Karpas-422 (cell line): Measurements from ENCODE around the gene TRAF3. TPM values are rescaled to one million over a fixed set of nuclear protein-coding genes. Genes with fewer than 3 reads are reported as not detected.
A peak's percentile ranks its signal among the peaks of the same experiment; 100 is the strongest.
"Not testable (repeated sequence)": the region's sequence is repeated elsewhere in the genome, so short reads cannot be mapped to it uniquely, and the experiment has no call there.

Experiments used
- DNase-seq: peaks from one replicate; pipeline ENCODE4 v3.0.0-alpha.2; 2015
- H2AFZ ChIP-seq: fragments of 200-600 bp; sonication (generic); 2 replicates; pipeline ENCODE4 v1.6.1; 2014; ENCODE audit warnings: antibody characterized with exemption, low read length, mixed read lengths
- H3K27ac ChIP-seq: fragments of 200-600 bp; sonication (generic); 2 replicates; pipeline ENCODE4 v1.5.1; 2014; ENCODE audit warnings: mild to moderate bottlenecking, low read length, moderate library complexity
- H3K27me3 ChIP-seq: fragments of 200-600 bp; sonication (generic); 2 replicates; pipeline ENCODE4 v1.6.1; 2014; ENCODE audit warnings: low read length, mixed read lengths
- H3K36me3 ChIP-seq: fragments of 200-600 bp; sonication (generic); 2 replicates; pipeline ENCODE4 v1.6.1; 2014; ENCODE audit warnings: low read length, mixed read lengths; ENCODE audit not compliant: insufficient read depth
- H3K4me1 ChIP-seq: fragments of 200-600 bp; sonication (generic); 2 replicates; pipeline ENCODE4 v1.6.1; 2014; ENCODE audit warnings: mild to moderate bottlenecking, low read length, mixed read lengths
- H3K4me2 ChIP-seq: fragments of 200-600 bp; sonication (generic); 2 replicates; pipeline ENCODE4 v1.6.1; 2014; ENCODE audit warnings: low read length, low read depth, mild to moderate bottlenecking; ENCODE audit not compliant: poor library complexity, severe bottlenecking
- H3K4me3 ChIP-seq: fragments of 200-600 bp; sonication (generic); 2 replicates; pipeline ENCODE4 v1.5.1; 2014; ENCODE audit warnings: mild to moderate bottlenecking, antibody characterized with exemption, low read length, mixed read lengths
- H3K79me2 ChIP-seq: fragments of 200-600 bp; sonication (generic); 2 replicates; pipeline ENCODE4 v1.6.1; 2014; ENCODE audit warnings: mild to moderate bottlenecking, low read length, mixed read lengths
- H3K9ac ChIP-seq: fragments of 200-600 bp; sonication (generic); 2 replicates; pipeline ENCODE4 v1.6.0; 2014; ENCODE audit warnings: low read length
- H3K9me2 ChIP-seq: fragments of 200-600 bp; sonication (generic), shearing (Covaris generic); replicated peaks from 2 replicates; pipeline ENCODE4 v1.6.0; 2014; ENCODE audit warnings: mild to moderate bottlenecking, low read length, moderate library complexity; ENCODE audit not compliant: insufficient read depth
- H3K9me3 ChIP-seq: fragments of 300-700, 200-600 bp; sonication (generic); 2 replicates; pipeline ENCODE4 v1.6.1; 2014; ENCODE audit warnings: low read length, mixed read lengths
- H4K20me1 ChIP-seq: fragments of 200-600 bp; sonication (generic); 2 replicates; pipeline ENCODE4 v1.6.1; 2014; ENCODE audit warnings: mild to moderate bottlenecking, antibody characterized with exemption, low read length, low read depth; ENCODE audit not compliant: insufficient read depth
- total RNA-seq: library from RNA; depleted of rRNA; stranded (reverse); fragments of >200 nt; shearing (Covaris generic); gene quantifications from 2 replicates; pipeline ENCODE4 v1.2.3, GENCODE V29; 2014; ENCODE audit warnings: low replicate concordance

TRAF3 gene
- total RNA-seq, 1 experiment from 2014 or later = 79.1 TPM

GRCh38 chr14:102926840-102927239 lies 149.6 kb downstream of the TRAF3 start:
- H3K4me1 ChIP-seq = peaks cover 49% of the 10 kb centered on the region

GRCh38 chr14:102927346-102927877 lies 150.2 kb downstream of the TRAF3 start:
- H3K4me3 ChIP-seq = peak overlapping the region; percentile 68
- peak overlapping the region; percentile 75 for H3K9ac ChIP-seq
- no peaks in the 10 kb centered on the region for H3K9me3 ChIP-seq
- peaks cover 51% of the 10 kb centered on the region for H3K4me1 ChIP-seq
- H3K36me3 ChIP-seq = peaks cover 30% of the 10 kb centered on the region
- DNase-seq = no peak
- H4K20me1 ChIP-seq = peaks cover 4% of the 10 kb centered on the region; the same call in 1 of the 2 replicates
- H3K79me2 ChIP-seq = no peaks in the 10 kb centered on the region
- H3K27ac ChIP-seq = peak overlapping the region; percentile 86
- peak overlapping the region; percentile 85 for H3K4me2 ChIP-seq
- no peaks in the 10 kb centered on the region for H3K27me3 ChIP-seq
- H3K9me2 ChIP-seq = no peaks in the 10 kb centered on the region
- no peak overlapping the region for H2AFZ ChIP-seq

More at GRCh38 chr14:102926840-102927239, 149.6 kb downstream of the TRAF3 start:
- not testable (repeated sequence) for H3K9me3 ChIP-seq, H4K20me1 ChIP-seq, H2AFZ ChIP-seq, H3K79me2 ChIP-seq, H3K4me3 ChIP-seq, DNase-seq, H3K9ac ChIP-seq, H3K27me3 ChIP-seq, H3K9me2 ChIP-seq
- Histone ChIP-seq H3K4me2 (peak overlapping the region; percentile 85), H3K36me3 (peaks cover 24% of the 10 kb centered on the region), H3K27ac (peak overlapping the region; percentile 86)

GRCh38 chr14:102927878-102928411 lies 150.7 kb downstream of the TRAF3 start:
- peak; percentile 84 for DNase-seq
- Histone ChIP-seq H3K36me3 (peaks cover 32% of the 10 kb centered on the region), H3K27ac (peak overlapping the region; percentile 86), H3K9me3 (no peaks in the 10 kb centered on the region), H4K20me1 (peaks cover 4% of the 10 kb centered on the region; the same call in 1 of the 2 replicates), H3K4me1 (peaks cover 55% of the 10 kb centered on the region), H3K27me3 (no peaks in the 10 kb centered on the region), H3K9me2 (no peaks in the 10 kb centered on the region), H3K4me2 (peak overlapping the region; percentile 85), H2AFZ (peak overlapping the region; percentile 7; the same call in 1 of the 2 replicates), H3K79me2 (no peaks in the 10 kb centered on the region), H3K9ac (peak overlapping the region; percentile 75), H3K4me3 (peak overlapping the region; percentile 68)

GRCh38 chr14:102928412-102929240 lies 151.4 kb downstream of the TRAF3 start:
- peaks cover 37% of the 10 kb centered on the region for H3K36me3 ChIP-seq
- no peaks in the 10 kb centered on the region for H3K9me3 ChIP-seq
- no peaks in the 10 kb centered on the region for H3K9me2 ChIP-seq
- H3K4me1 ChIP-seq = peaks cover 61% of the 10 kb centered on the region
- peak overlapping the region; percentile 68 for H3K4me3 ChIP-seq
- DNase-seq = peak; percentile 98
- peak overlapping the region; percentile 86 for H3K27ac ChIP-seq
- peaks cover 4% of the 10 kb centered on the region; the same call in 1 of the 2 replicates for H4K20me1 ChIP-seq
- peak overlapping the region; percentile 75 for H3K9ac ChIP-seq
- H3K79me2 ChIP-seq = no peaks in the 10 kb centered on the region
- peak overlapping the region; percentile 85 for H3K4me2 ChIP-seq
- no peaks in the 10 kb centered on the region for H3K27me3 ChIP-seq
- H2AFZ ChIP-seq = peak overlapping the region; percentile 7; the same call in 1 of the 2 replicates

GRCh38 chr14:102929241-102930137 lies 152.2 kb downstream of the TRAF3 start:
- DNase-seq = no peak
- peaks cover 4% of the 10 kb centered on the region; the same call in 1 of the 2 replicates for H4K20me1 ChIP-seq
- no peaks in the 10 kb centered on the region for H3K79me2 ChIP-seq
- H3K36me3 ChIP-seq = peaks cover 36% of the 10 kb centered on the region
- no peak overlapping the region for H3K4me2 ChIP-seq
- H3K9me3 ChIP-seq = no peaks in the 10 kb centered on the region
- H2AFZ ChIP-seq = no peak overlapping the region
- no peaks in the 10 kb centered on the region for H3K9me2 ChIP-seq
- no peaks in the 10 kb centered on the region for H3K27me3 ChIP-seq
- peaks cover 63% of the 10 kb centered on the region for H3K4me1 ChIP-seq
- H3K4me3 ChIP-seq = no peak overlapping the region
- H3K27ac ChIP-seq = no peak overlapping the region
- no peak overlapping the region for H3K9ac ChIP-seq

- peaks cover 65% of the 10 kb centered on the region for H3K4me1 ChIP-seq
- no peak overlapping the region for H3K27ac ChIP-seq
- H3K36me3 ChIP-seq = peaks cover 36% of the 10 kb centered on the region
- H3K4me2 ChIP-seq = no peak overlapping the region
- no peak overlapping the region for H3K9ac ChIP-seq
- H3K27me3 ChIP-seq = no peaks in the 10 kb centered on the region
- no peaks in the 10 kb centered on the region for H3K9me3 ChIP-seq
- peaks cover 4% of the 10 kb centered on the region; the same call in 1 of the 2 replicates for H4K20me1 ChIP-seq
- no peak for DNase-seq
- no peak overlapping the region for H2AFZ ChIP-seq
- no peak overlapping the region for H3K4me3 ChIP-seq
- no peaks in the 10 kb centered on the region for H3K9me2 ChIP-seq
- H3K79me2 ChIP-seq = no peaks in the 10 kb centered on the region
Observed at GRCh38 chr14:102930138-102930752, 153.0 kb downstream of the TRAF3 start.

GRCh38 chr14:102930753-102931579 lies 153.7 kb downstream of the TRAF3 start:
- Histone ChIP-seq H2AFZ (no peak overlapping the region), H3K79me2 (no peaks in the 10 kb centered on the region), H3K4me3 (no peak overlapping the region), H3K9me2 (no peaks in the 10 kb centered on the region), H3K9me3 (no peaks in the 10 kb centered on the region), H3K27ac (no peak overlapping the region), H3K4me2 (no peak overlapping the region), H3K9ac (no peak overlapping the region), H3K4me1 (peaks cover 65% of the 10 kb centered on the region), H3K27me3 (no peaks in the 10 kb centered on the region), H3K36me3 (peaks cover 36% of the 10 kb centered on the region), H4K20me1 (peaks cover 4% of the 10 kb centered on the region; the same call in 1 of the 2 replicates)
- no peak for DNase-seq
